ENCODE results near the gene GCNT2. TPM values are rescaled to one million over a fixed set of nuclear protein-coding genes. Genes with fewer than 3 reads are reported as not detected.

The GCNT2 gene
- total RNA-seq, 4 donors from 2014 or later = 3.8 to 7.9 (median 6.0) TPM

DNA sequence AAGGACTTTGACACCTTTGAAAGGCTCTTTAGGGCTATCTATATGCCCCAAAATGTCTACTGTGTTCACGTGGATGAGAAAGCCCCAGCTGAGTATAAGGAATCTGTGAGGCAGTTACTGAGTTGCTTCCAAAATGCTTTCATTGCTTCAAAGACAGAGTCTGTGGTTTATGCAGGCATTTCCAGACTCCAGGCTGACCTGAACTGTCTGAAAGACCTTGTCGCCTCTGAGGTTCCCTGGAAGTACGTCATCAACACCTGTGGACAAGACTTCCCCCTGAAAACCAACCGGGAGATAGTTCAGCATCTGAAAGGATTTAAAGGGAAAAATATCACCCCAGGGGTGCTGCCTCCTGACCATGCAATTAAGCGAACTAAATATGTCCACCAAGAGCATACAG is 65.2 kb downstream of the GCNT2 start:
- no peak for DNase-seq (ENCODE audit: low spot score)
- TF ChIP-seq, protein P1, sequence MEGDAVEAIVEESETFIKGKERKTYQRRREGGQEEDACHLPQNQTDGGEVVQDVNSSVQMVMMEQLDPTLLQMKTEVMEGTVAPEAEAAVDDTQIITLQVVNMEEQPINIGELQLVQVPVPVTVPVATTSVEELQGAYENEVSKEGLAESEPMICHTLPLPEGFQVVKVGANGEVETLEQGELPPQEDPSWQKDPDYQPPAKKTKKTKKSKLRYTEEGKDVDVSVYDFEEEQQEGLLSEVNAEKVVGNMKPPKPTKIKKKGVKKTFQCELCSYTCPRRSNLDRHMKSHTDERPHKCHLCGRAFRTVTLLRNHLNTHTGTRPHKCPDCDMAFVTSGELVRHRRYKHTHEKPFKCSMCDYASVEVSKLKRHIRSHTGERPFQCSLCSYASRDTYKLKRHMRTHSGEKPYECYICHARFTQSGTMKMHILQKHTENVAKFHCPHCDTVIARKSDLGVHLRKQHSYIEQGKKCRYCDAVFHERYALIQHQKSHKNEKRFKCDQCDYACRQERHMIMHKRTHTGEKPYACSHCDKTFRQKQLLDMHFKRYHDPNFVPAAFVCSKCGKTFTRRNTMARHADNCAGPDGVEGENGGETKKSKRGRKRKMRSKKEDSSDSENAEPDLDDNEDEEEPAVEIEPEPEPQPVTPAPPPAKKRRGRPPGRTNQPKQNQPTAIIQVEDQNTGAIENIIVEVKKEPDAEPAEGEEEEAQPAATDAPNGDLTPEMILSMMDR (IDR thresholded peaks at IDR 0.05) = no peak
- no peak for ATAC-seq (ENCODE audit: low FRiP score)

- TF ChIP-seq, protein P1 (IDR thresholded peaks at IDR 0.05) = no peak
- ATAC-seq (ENCODE audit: low FRiP score) (no peak), DNase-seq (ENCODE audit: low spot score) (no peak)
These were observed 66.7 kb downstream of the GCNT2 start for GRCh38 chr6:10587656-10588406.

DNA sequence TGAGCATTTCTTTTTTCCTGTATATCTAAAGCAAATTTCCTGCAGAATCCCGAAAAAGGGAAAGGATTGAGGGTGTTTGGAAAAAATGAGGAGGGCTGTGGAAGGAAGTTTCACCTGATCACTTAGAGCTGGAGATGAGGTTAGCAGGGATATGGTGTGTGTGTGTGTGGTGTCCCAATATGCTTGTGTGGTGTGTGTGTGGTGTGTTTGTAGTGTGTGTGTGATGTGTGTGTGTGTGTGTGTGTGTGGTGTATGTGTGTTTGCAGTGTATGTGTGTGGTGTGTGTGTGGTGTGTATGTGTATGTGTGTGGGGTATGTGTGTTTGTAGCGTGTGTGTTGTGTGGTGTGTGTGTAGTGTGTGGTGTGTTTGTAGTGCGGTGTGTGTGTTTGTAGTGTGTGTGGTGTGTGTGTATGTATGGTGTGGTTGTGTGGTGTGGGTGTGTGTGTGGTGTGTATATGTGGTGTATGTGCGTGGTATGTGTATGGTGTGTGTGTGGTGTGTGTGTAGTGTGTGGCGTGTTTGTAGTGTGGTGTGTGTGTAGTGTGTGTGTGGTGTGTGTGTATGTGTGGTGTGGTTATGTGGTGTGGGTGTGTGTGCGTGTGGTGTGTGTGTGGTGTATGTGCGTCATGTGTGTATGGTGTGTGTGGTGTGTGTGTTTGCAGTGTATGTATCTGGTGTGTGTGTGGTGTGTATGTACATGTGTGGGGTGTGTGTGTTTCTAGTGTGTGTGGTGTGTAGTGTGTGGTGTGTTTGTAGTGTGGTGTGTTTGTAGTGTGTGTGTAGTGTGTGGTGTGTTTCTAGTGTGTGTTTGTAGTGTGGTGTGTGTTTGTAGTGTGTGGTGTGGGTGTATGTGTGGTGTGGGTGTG is 67.6 kb downstream of the GCNT2 start:
- ATAC-seq (ENCODE audit: low FRiP score) = no peak
- TF ChIP-seq, protein P1 (IDR thresholded peaks at IDR 0.05) = no peak
- DNase-seq (ENCODE audit: low spot score) = no peak

GRCh38 chr6:10589429-10589727 is 68.2 kb downstream of the GCNT2 start:
- TF ChIP-seq, protein P1 (IDR thresholded peaks at IDR 0.05) = no peak
- ATAC-seq (ENCODE audit: low FRiP score) = no peak
- no peak for DNase-seq (ENCODE audit: low spot score)

DNA sequence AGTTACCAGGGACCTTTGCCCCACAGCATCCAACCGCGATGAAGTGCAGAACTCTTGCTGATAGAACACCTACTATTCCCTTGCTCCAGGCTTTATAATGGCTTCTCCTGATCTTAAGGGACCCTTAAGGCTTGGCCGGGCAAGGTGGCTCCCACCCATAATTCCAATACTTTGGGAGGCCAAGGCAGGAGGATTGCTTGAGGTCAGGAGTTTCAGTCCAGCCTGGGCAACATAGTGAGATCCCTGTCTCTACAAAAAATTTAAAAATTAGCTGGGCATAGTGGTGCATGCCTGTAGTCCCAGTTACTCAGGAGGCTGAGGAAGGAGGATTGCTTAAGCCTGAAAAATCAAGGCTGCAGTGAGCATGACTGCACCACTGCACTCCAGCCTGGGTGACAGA is 68.8 kb downstream of the GCNT2 start:
- DNase-seq (ENCODE audit: low spot score) (no peak), ATAC-seq (ENCODE audit: low FRiP score) (no peak)
- TF ChIP-seq, protein P1 (IDR thresholded peaks at IDR 0.05) = no peak

DNA sequence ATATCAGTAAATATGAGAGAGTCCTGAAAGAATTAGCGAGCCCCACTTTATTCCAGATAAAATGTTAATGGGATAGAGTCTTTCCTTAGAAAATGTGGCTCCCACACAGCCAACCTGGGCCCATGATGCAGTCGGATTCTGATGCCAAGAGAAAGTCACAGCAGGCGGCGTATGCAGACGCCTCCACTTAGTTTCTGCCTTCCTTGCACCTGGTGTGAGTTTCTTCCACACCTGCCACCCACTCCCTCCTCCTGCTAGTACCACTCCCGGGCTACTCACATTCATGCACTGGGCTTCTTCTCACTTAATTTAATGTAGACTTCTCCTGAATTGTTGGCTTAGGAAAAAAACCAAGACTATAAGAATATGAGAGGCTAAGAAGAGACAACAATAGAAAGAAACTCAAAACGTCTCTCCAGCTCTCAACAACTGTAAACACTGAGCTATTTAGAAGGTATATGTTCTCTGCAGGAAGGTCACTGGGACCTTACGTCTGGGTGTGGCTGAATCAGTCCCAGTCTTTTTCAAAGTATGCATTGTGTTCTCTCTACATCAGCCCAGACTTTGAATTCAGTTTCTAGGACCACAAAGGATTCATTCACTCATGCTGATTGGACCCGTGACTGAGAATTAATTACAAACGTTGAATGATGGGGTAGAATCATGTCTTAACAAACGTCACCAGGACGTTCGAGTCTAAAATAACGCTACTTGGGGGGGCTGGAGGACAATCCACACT is 70.4 kb downstream of the GCNT2 start:
- DNase-seq (ENCODE audit: low spot score) = no peak
- TF ChIP-seq, protein P1 (IDR thresholded peaks at IDR 0.05) = no peak
- no peak for ATAC-seq (ENCODE audit: low FRiP score)
